Muscle of back (tissue), 10 donors: Measurements from ENCODE around the gene C5orf15. TPM values are rescaled to one million over a fixed set of nuclear protein-coding genes. Genes with fewer than 3 reads are reported as not detected.

Experiments used
- polyA plus RNA-seq, 10 donors: library from polyadenylated mRNA; unstranded; fragments of 120-200 nt; gene quantifications; one replicate each; pipeline ENCODE4 v1.2.1, GENCODE V29; 2013; ENCODE audit not compliant: insufficient read length in 10 of 10

Gene C5orf15
- polyA plus RNA-seq, 10 donors: 57.3 to 71.5 (median 63.7) TPM

Other genes starting within 250 kb of the C5orf15 start
- gene VDAC1, start 36.4 kb upstream of the C5orf15 start, polyA plus RNA-seq: 100 to 1,000 TPM; 194 to 257 (median 229) TPM
- 10 to 100 TPM in 1 of 10 donors, 1 to 10 TPM in 9; 1.7 to 24.2 (median 2.6) TPM for gene TCF7, start 146.1 kb upstream of the C5orf15 start, polyA plus RNA-seq
- 100 to 1,000 TPM; 378 to 456 (median 405) TPM for gene SKP1, start 208.3 kb upstream of the C5orf15 start, polyA plus RNA-seq